SK-N-SH treated with all-trans-retinoic acid at 6 μM for 48 hours (cell line): ENCODE results near the gene LSM3.

ENCODE experiments used
- ARNTL ChIP-seq: fragments of 450-650 bp; formaldehyde crosslinking; IDR thresholded peaks from 2 replicates; pipeline ENCODE4 v1.5.0; 2020; ENCODE audit warnings: low read depth, mild to moderate bottlenecking, moderate library complexity, borderline replicate concordance
- BACH2 ChIP-seq: fragments of 250-450 bp; sonication (Bioruptor Pico); IDR thresholded peaks from 2 replicates; pipeline ENCODE4 v1.9.0; 2021; ENCODE audit warnings: mild to moderate bottlenecking, borderline replicate concordance
- PATZ1 ChIP-seq: fragments of 250-450 bp; sonication (Bioruptor Pico); IDR thresholded peaks from 2 replicates; pipeline ENCODE4 v1.8.0; 2020; ENCODE audit warnings: mild to moderate bottlenecking, moderate library complexity, borderline replicate concordance
- ZFP30 ChIP-seq: fragments of 450-650 bp; formaldehyde crosslinking; IDR thresholded peaks from 2 replicates; pipeline ENCODE4 v1.5.0; 2022; ENCODE audit warnings: mild to moderate bottlenecking, moderate library complexity
- TF ChIP-seq, protein P1 (sequence below): fragments of 250-450 bp; sonication (Bioruptor Pico); IDR thresholded peaks from 2 replicates; pipeline ENCODE4 v1.5.0; 2020; ENCODE audit warnings: mild to moderate bottlenecking, moderate library complexity
- TF ChIP-seq, protein P2 (sequence below): fragments of 250-450 bp; sonication (Bioruptor Pico); IDR thresholded peaks from 2 replicates; pipeline ENCODE4 v1.8.0; 2021; ENCODE audit warnings: low read depth, mild to moderate bottlenecking, moderate library complexity, borderline replicate concordance

- TF ChIP-seq, protein P1, sequence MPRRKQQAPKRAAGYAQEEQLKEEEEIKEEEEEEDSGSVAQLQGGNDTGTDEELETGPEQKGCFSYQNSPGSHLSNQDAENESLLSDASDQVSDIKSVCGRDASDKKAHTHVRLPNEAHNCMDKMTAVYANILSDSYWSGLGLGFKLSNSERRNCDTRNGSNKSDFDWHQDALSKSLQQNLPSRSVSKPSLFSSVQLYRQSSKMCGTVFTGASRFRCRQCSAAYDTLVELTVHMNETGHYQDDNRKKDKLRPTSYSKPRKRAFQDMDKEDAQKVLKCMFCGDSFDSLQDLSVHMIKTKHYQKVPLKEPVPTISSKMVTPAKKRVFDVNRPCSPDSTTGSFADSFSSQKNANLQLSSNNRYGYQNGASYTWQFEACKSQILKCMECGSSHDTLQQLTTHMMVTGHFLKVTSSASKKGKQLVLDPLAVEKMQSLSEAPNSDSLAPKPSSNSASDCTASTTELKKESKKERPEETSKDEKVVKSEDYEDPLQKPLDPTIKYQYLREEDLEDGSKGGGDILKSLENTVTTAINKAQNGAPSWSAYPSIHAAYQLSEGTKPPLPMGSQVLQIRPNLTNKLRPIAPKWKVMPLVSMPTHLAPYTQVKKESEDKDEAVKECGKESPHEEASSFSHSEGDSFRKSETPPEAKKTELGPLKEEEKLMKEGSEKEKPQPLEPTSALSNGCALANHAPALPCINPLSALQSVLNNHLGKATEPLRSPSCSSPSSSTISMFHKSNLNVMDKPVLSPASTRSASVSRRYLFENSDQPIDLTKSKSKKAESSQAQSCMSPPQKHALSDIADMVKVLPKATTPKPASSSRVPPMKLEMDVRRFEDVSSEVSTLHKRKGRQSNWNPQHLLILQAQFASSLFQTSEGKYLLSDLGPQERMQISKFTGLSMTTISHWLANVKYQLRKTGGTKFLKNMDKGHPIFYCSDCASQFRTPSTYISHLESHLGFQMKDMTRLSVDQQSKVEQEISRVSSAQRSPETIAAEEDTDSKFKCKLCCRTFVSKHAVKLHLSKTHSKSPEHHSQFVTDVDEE: no peak
- no peak for TF ChIP-seq BACH2 (CRISPR knock-in tag)
- no peak for TF ChIP-seq ZFP30 (CRISPR knock-in tag)
- TF ChIP-seq, protein P2, sequence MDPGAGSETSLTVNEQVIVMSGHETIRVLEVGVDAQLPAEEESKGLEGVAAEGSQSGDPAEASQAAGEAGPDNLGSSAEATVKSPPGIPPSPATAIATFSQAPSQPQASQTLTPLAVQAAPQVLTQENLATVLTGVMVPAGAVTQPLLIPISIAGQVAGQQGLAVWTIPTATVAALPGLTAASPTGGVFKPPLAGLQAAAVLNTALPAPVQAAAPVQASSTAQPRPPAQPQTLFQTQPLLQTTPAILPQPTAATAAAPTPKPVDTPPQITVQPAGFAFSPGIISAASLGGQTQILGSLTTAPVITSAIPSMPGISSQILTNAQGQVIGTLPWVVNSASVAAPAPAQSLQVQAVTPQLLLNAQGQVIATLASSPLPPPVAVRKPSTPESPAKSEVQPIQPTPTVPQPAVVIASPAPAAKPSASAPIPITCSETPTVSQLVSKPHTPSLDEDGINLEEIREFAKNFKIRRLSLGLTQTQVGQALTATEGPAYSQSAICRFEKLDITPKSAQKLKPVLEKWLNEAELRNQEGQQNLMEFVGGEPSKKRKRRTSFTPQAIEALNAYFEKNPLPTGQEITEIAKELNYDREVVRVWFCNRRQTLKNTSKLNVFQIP (CRISPR knock-in tag): no peak
- no peak for TF ChIP-seq PATZ1
- no peak for TF ChIP-seq ARNTL (CRISPR knock-in tag)
Measured at GRCh38 chr3:14210290-14210688, 31.7 kb downstream of the LSM3 start.
